ENCODE measurements around the gene SRGAP3.
"Not testable (repeated sequence)": the region's sequence is repeated elsewhere in the genome, so short reads cannot be mapped to it uniquely, and the experiment has no call there.

The SRGAP3 gene

GRCh38 chr3:9102240-9102981, 147.0 kb downstream of the SRGAP3 start:
- no peak for ATAC-seq
- no peak for DNase-seq
- Mint-ChIP-seq H3K4me3 (no peak overlapping the region), H3K9me3 (no peaks in the 10 kb centered on the region), H3K4me1 (no peaks in the 10 kb centered on the region), H3K27ac (no peak overlapping the region), H3K27me3 (no peaks in the 10 kb centered on the region)

- DNase-seq (no peak), ATAC-seq (no peak)
- H3K27me3 Mint-ChIP-seq = no peaks in the 10 kb centered on the region
- H3K9me3 Mint-ChIP-seq = no peaks in the 10 kb centered on the region
- no peaks in the 10 kb centered on the region for H3K4me1 Mint-ChIP-seq
- H3K27ac Mint-ChIP-seq = no peak overlapping the region
- no peak overlapping the region for H3K4me3 Mint-ChIP-seq
Observed at GRCh38 chr3:9101286-9101685, 148.2 kb downstream of the SRGAP3 start.

GRCh38 chr3:9100513-9100894, 148.9 kb downstream of the SRGAP3 start:
- H3K27me3 Mint-ChIP-seq = no peaks in the 10 kb centered on the region
- DNase-seq (no peak), ATAC-seq (no peak)
- H3K9me3 Mint-ChIP-seq = no peaks in the 10 kb centered on the region
- H3K4me3 Mint-ChIP-seq = no peak overlapping the region
- no peaks in the 10 kb centered on the region for H3K4me1 Mint-ChIP-seq
- no peak overlapping the region for H3K27ac Mint-ChIP-seq

- H3K4me3 Mint-ChIP-seq = no peak overlapping the region
- H3K27me3 Mint-ChIP-seq = no peaks in the 10 kb centered on the region
- H3K4me1 Mint-ChIP-seq = no peaks in the 10 kb centered on the region
- DNase-seq (no peak), ATAC-seq (no peak)
- no peaks in the 10 kb centered on the region for H3K9me3 Mint-ChIP-seq
- H3K27ac Mint-ChIP-seq = peak overlapping the region in 1 of 2 donors; percentile 69
Observed at GRCh38 chr3:9099702-9100512, 149.5 kb downstream of the SRGAP3 start.

GRCh38 chr3:9098716-9099675, 150.4 kb downstream of the SRGAP3 start:
- no peak for DNase-seq
- H3K27ac Mint-ChIP-seq = no peak overlapping the region
- ATAC-seq = no peak
- no peaks in the 10 kb centered on the region for H3K4me1 Mint-ChIP-seq
- H3K27me3 Mint-ChIP-seq = no peaks in the 10 kb centered on the region
- H3K9me3 Mint-ChIP-seq = no peaks in the 10 kb centered on the region
- no peak overlapping the region for H3K4me3 Mint-ChIP-seq

GRCh38 chr3:9097495-9097894, 152.0 kb downstream of the SRGAP3 start:
- ATAC-seq (no peak), DNase-seq (no peak)
- Mint-ChIP-seq H3K4me3 (no peak overlapping the region), H3K27me3 (no peaks in the 10 kb centered on the region), H3K9me3 (no peaks in the 10 kb centered on the region), H3K27ac (no peak overlapping the region), H3K4me1 (no peaks in the 10 kb centered on the region)

GRCh38 chr3:9091486-9092235, 157.8 kb downstream of the SRGAP3 start:
- Mint-ChIP-seq H3K27ac (no peak overlapping the region), H3K27me3 (no peaks in the 10 kb centered on the region), H3K9me3 (no peaks in the 10 kb centered on the region), H3K4me1 (no peaks in the 10 kb centered on the region), H3K4me3 (no peak overlapping the region)
- ATAC-seq = no peak
- DNase-seq = no peak

GRCh38 chr3:9088441-9089353, 160.7 kb downstream of the SRGAP3 start:
- ATAC-seq (no peak), DNase-seq (no peak)
- Mint-ChIP-seq H3K27ac (no peak overlapping the region), H3K9me3 (no peaks in the 10 kb centered on the region), H3K27me3 (no peaks in the 10 kb centered on the region), H3K4me1 (no peaks in the 10 kb centered on the region), H3K4me3 (no peak overlapping the region)

GRCh38 chr3:9087831-9088413, 161.5 kb downstream of the SRGAP3 start:
- H3K4me1 Mint-ChIP-seq = no peaks in the 10 kb centered on the region
- DNase-seq (no peak), ATAC-seq (no peak)
- H3K27ac Mint-ChIP-seq = peak overlapping the region in 1 of 2 donors; percentile 35
- no peaks in the 10 kb centered on the region for H3K9me3 Mint-ChIP-seq
- H3K4me3 Mint-ChIP-seq = no peak overlapping the region
- no peaks in the 10 kb centered on the region for H3K27me3 Mint-ChIP-seq

- H3K9me3 Mint-ChIP-seq, H3K4me1 Mint-ChIP-seq, H3K4me3 Mint-ChIP-seq, H3K27ac Mint-ChIP-seq, DNase-seq, H3K27me3 Mint-ChIP-seq, ATAC-seq: not testable (repeated sequence)
Observed at GRCh38 chr3:9085428-9085827, 164.0 kb downstream of the SRGAP3 start.

GRCh38 chr3:9081184-9081818, 168.1 kb downstream of the SRGAP3 start:
- DNase-seq (no peak), ATAC-seq (no peak)
- Mint-ChIP-seq H3K27ac (no peak overlapping the region), H3K4me3 (no peak overlapping the region), H3K4me1 (peaks cover 15% of the 10 kb centered on the region), H3K27me3 (no peaks in the 10 kb centered on the region), H3K9me3 (no peaks in the 10 kb centered on the region)

- H3K4me3 Mint-ChIP-seq = no peak overlapping the region
- no peaks in the 10 kb centered on the region for H3K27me3 Mint-ChIP-seq
- H3K4me1 Mint-ChIP-seq = peaks cover 15% of the 10 kb centered on the region
- no peaks in the 10 kb centered on the region for H3K9me3 Mint-ChIP-seq
- H3K27ac Mint-ChIP-seq = no peak overlapping the region
- no peak for DNase-seq
- peak; percentile 74 for ATAC-seq
Observed at GRCh38 chr3:9080163-9080562, 169.3 kb downstream of the SRGAP3 start.

GRCh38 chr3:9079676-9080075, 169.8 kb downstream of the SRGAP3 start:
- peaks cover 15% of the 10 kb centered on the region for H3K4me1 Mint-ChIP-seq
- no peak overlapping the region for H3K4me3 Mint-ChIP-seq
- peak overlapping the region; percentile 28 to 67 for H3K27ac Mint-ChIP-seq
- DNase-seq (no peak), ATAC-seq (no peak)
- H3K9me3 Mint-ChIP-seq = no peaks in the 10 kb centered on the region
- H3K27me3 Mint-ChIP-seq = no peaks in the 10 kb centered on the region
